GM19468 (cell line): ENCODE results near the gene GATM.
A peak's percentile ranks its signal among the peaks of the same experiment; 100 is the strongest.

Experiments
- ATAC-seq: cut with Tn5 transposase; IDR thresholded peaks from one replicate; pipeline ENCODE4 v1.9.1; 2021; ENCODE audit warnings: mild to moderate bottlenecking, moderate library complexity, moderate number of reproducible peaks; ENCODE audit not compliant: unreplicated experiment; ENCODE audit errors: extremely low read depth

GATM gene

DNA sequence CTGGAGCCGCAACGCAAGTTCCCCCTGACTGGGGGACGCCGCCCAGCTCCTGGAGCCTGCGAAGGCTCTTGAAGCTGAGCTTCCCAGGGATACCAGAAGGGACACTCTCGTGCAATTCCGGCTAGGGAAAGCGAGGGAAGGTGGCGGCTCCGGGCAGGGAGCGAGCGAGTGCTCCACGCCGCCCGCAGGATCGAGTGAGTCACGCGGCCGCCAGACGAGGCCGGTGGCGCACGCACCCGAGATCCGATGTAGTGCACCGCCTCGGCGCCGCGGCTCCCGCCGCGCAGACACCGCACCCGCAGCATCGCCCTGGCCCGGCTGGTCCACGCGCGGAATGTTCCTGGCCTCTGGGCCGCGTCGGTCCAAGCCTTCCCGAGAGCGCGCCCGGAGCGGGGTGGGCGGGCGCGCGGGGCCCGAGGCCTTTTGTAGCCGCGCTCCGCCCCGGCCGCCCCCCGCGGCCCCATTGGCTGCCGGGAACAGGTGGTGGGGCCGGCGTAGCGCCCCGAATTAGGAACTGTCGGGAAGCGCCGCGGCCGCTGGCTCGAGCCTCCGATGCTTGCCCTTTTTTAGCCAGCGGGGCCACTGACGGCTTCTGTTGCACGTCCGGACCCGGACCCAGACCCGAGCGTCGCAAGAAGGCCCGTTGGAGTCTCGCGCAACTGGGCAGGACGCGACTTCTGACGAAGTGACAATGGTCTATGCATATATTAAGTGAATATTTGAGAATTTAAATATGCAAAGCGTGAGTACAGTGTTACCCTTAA lies at the start of gene GATM:
GATM (minus strand) TSS at position 396 of the 764 bp plus-strand sequence; CDS start at position 305, 91 bp downstream.
- peak; percentile 65 for ATAC-seq

GRCh38 chr15:45427085-45427484 lies 48.7 kb upstream of the GATM start:
- no peak for ATAC-seq

DNA sequence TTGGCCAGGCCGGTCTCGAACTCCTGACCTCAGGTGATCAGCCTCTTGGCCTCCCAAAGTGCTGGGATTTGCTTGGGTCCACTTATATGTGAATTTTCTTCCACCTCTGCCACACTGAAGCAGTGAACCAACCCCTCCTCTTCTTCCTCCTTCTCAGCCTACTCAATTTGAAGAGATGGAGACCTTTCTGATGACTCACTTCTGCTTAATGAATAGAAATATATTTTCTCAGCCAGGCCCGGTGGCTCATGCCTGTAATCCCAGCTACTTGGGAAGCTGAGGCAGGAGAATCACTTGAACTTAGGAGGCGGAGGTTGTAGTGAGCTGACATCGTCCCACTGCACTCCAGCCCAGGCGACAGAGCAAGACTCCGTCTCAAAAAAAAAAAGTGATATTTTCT lies 46.8 kb upstream of the GATM start:
- ATAC-seq, result no peak

- no peak for ATAC-seq
Measured at GRCh38 chr15:45424429-45424828, 46.1 kb upstream of the GATM start.

GRCh38 chr15:45417303-45417950 lies 39.1 kb upstream of the GATM start:
- ATAC-seq, result no peak

- ATAC-seq, result no peak
Measured at GRCh38 chr15:45414215-45414885, 36.0 kb upstream of the GATM start.

GRCh38 chr15:45409596-45409995 lies 31.3 kb upstream of the GATM start:
- ATAC-seq, result no peak

DNA sequence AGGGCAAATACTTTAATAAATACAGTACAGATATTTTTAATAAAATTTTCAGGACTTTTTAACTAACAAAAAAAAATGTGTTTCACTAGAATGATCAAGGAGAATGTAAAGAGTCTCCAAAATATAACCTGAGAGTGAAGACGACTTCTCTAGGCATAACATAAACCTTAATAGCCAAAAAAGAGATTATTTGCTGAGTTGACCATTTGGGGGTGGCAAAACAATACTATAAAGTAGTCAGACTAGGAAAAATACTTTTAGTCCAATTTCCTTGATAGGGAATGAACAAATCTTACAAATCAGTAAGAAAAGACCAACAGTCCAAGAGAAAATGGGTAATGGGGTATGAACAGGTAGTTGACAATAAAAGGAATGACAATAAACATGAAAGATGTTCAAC lies 29.4 kb upstream of the GATM start:
- ATAC-seq, result no peak

DNA sequence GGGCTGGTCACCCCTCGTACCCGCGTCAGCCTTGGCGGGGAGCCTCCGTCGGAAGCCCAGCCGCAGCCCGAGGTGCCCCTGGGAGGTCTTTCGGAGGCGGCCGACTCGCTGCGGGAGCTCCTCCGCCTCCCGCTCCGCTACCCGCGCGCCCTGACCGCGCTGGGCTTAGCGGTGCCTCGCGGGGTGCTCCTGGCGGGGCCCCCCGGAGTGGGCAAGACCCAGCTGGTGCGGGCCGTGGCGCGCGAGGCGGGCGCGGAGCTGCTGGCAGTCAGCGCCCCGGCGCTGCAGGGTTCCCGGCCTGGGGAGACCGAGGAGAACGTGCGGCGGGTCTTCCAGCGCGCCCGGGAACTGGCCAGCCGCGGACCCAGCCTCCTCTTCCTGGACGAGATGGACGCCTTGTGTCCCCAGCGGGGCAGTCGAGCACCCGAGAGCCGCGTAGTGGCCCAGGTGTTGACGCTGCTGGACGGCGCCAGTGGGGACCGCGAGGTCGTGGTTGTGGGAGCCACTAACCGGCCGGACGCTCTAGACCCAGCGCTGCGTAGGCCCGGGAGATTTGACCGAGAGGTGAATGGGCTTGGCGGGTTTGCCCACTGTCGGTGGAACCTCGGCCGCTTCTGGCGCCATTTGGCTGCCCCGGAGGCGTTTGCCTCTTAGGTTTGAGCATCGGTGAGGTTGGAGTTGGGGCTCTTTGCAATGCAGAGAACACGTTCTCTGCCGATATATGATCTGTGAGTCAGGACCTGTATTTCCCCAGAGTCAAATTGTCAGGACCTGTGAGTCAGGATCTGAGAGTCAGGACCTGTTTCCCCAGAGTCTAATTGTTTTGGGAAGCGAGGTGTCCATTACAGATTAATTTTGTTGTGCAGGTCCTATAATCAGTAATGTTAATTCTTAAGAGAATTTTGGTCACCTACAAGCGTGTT lies 24.9 kb upstream of the GATM start:
- ATAC-seq, result peak; percentile 3

GRCh38 chr15:45402162-45402954 lies 24.0 kb upstream of the GATM start:
- ATAC-seq, result peak; percentile 77

DNA sequence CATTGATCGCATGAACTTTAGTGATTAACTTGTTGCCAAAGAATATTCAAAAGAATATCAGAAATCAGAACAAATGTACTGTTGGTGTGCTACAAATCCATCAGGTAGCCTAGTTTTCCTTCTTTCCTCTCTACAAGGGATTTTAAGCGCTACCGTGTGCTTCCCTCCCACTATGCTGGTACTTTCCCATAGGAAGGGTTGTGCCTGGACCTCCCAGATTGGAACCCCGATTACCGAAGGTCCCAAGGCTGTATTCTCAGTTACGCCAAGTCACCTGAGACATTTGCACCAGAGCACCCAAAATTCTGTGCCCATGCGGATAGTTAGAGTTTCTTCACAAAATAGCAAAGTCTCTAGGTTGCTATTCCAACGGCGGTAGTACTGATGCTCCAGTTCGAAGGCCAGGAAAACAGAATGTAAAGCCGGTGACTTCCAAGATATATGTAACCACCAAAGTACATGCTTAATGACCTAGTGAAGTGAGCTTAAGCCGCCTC lies 23.4 kb upstream of the GATM start:
- no peak for ATAC-seq

DNA sequence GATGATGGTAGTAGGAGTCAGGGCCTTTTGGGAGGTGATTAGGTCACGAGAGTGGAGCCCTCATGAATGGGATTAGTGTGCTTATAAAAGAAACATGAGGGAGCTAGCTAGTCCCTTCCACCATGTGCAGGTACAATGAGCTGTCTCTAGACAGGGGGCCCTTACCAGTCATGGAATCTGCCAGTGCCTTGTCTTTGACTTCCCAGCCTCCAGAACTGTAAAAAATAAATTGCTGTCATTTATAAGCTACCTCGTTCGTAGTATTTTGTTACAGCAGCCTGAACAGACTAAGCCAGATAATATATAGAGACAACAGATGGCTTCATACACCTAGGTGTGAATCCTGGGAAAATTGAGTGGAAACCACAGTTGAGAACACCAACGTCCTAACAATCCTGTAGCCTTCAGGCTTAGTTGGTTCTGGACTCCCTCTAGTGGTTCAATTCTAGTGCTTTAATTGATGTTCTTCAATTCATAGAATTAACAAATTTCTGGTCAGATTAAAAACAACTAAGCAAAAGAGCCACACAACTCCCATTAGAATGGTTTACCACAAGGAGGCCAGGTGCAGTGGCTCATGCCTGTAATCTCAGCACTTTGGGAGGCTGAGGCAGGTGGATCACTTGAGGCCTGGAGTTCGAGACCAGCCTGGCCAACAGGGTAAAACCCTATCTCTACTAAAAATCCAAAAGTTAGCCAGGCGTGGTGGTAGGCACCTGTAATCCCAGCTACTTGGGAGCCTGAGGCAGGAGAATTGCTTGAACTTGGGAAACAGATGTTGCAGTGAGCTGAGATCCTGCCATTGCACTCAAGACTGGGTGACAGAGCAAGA lies 21.3 kb upstream of the GATM start:
- ATAC-seq, result no peak

GRCh38 chr15:45397116-45397665 lies 18.8 kb upstream of the GATM start:
- no peak for ATAC-seq

DNA sequence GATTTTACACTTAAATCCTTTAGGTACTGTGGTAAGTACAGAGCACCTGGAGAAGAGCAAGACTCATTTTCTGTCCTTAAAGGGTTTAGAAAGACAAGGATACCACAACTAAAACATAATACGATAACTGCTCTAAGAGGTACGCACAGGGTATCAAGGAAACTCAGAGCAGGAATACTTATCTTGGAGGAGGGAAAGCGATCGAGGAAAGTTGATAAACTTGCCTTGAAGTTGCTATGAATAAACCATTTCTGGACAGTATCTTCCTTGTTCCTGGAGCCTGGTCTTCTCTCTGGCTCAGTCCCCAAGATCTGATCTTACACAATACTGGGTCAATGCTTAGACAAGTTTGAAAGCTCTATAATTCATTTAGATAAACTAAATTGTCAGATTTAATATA lies 17.6 kb upstream of the GATM start:
- ATAC-seq, result no peak

DNA sequence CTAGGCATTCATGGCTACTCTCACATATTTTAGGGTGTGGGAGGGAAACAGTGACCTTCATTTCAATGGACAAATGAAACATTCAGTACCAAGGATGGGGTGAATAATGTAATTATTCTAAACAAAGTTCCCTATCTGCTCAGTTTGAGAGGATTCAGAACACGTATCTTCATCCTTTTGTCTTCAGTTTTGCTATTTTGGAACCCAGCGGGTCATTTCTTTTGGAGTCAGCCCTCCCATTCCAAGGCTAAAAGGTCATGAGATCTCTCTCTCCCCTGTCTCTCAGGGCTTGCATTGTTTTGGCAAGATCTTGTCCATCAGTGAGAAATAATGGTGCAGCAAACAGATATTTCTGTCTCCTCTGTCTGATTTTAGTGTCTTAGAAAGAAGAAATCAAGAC lies 16.3 kb upstream of the GATM start:
- ATAC-seq, result no peak

DNA sequence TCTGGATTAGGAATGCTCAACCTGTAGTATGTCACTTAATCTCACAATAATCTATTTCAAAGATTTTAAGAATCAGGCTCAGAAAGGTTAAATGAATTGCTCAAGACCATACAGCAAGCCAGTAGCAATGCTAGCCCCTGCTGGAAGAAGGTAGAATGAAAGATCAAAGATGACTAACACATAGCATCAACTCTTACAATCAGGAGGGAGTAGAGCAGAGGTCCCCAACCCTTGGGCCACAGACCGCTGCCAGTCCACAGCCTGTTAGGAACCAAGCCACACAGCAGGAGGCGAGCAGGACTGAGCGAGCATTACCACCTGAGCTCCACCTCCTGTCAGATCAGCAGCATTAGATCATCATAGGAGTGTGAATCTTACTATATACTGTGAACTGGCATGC lies 15.5 kb upstream of the GATM start:
- no peak for ATAC-seq

GRCh38 chr15:45392584-45392855 lies 14.2 kb upstream of the GATM start:
- ATAC-seq, result no peak
